ENCODE data around the gene SIX2.

- TF ChIP-seq TARDBP (IDR thresholded peaks at IDR 0.05) = no peak
- TF ChIP-seq SP1 (IDR thresholded peaks at IDR 0.05) = no peak
- TF ChIP-seq L3MBTL2 (conservative IDR thresholded peaks at IDR 0.05) = no peak
- no peak for TF ChIP-seq LEF1 (IDR thresholded peaks at IDR 0.05; ENCODE audit: borderline replicate concordance)
- no peak for TF ChIP-seq FOXA1 (IDR thresholded peaks at IDR 0.05)
- no peak for TF ChIP-seq PKNOX1 (IDR thresholded peaks at IDR 0.05)
- no peak for TF ChIP-seq SUZ12 (IDR thresholded peaks at IDR 0.05)
- no peak for TF ChIP-seq FOXK2 (IDR thresholded peaks at IDR 0.05)
- TF ChIP-seq ELF4 (IDR thresholded peaks at IDR 0.05) = no peak
- no peak for TF ChIP-seq HDGF (IDR thresholded peaks at IDR 0.05; ENCODE audit: borderline replicate concordance)
- no peak for TF ChIP-seq FOXM1 (IDR thresholded peaks at IDR 0.05; ENCODE audit: borderline replicate concordance)
- no peak for TF ChIP-seq BHLHE40 (IDR thresholded peaks at IDR 0.05; ENCODE audit: borderline replicate concordance)
- TF ChIP-seq NFRKB (IDR thresholded peaks at IDR 0.05) = no peak
Measured at GRCh38 chr2:44967056-44967455, 42.2 kb downstream of the SIX2 start.

All from HEK293T (cell line).